GM21737 (cell line): ENCODE measurements around the gene CCR1.
"Not testable (repeated sequence)": the region's sequence is repeated elsewhere in the genome, so short reads cannot be mapped to it uniquely, and the experiment has no call there.

Source experiments
- ATAC-seq: cut with Tn5 transposase; IDR thresholded peaks from one replicate; pipeline ENCODE4 v1.9.1; 2021; ENCODE audit warnings: mild to moderate bottlenecking, moderate library complexity; ENCODE audit not compliant: unreplicated experiment

CCR1 gene

DNA sequence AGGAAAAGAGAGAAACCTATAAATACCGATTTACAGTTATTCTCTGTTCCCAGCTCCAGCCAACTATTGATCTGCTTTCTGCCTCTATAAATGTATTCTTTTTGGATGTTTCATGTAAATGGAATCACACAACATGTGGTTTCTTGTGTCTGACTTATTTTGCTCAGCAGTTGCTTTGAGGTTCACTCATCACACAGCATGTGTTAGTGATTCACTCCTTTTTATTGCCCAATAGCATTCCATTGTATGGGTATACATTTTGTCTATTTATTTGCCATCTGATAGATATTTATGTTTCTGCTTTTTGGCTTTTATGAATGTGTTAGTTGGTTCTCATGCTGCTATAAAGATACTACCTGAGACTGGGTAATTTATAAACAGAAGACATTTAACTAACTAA, 23.6 kb downstream of the CCR1 start:
- ATAC-seq: no peak

DNA sequence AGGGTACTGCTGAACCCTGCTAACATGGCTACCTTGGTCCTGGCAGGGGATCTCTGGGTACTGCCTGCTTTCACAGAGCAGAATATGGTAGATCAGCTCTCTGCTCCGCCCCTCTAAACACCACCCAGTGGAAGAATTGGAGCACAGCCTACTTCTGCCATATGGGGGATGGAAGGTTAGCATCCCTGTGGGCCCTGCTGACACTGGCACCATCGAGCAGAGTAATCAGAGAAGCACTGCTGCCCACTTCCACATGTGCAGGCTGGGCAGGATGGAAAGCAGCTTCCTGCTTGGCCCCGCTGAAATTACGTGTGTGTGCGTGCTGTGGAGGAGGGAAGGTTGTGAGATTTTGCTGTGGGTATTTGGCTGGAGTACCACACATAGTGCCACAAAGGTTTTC, 24.8 kb downstream of the CCR1 start:
- ATAC-seq: no peak

DNA sequence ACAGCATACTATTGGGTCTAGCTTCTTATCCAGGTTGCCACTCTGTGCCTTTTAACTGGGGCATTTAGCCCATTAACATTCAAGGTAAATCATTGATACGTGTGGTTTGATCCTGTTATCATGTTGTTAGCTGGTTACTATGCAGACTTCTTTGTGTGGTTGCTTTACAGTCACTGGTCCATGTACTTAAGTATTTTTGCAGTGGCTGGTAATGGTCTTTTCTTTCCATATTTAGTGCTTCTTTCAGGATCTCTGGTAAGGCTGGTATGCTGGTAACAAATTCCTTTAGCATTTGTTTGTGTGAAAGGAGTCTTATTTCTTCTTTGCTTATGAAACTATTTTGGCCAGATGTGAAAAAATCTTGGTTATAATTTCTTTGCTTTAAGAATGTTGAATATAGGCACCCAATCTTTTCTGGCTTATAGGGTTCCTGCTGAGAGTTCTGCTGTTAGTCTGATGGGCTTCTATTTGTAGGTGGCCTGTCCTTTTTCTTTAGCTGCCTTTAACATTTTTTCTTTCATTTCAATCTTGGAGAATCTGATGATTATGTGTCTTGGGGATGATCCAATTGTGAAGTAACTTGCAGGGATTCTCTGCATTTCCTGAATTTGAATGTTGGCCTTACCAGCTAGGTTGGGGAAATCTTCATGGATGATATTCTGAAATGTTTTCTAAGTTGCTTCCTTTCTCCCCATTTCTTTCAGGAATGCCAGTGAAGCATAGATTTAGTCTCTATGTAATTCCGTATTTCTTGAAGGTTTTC, 39.3 kb downstream of the CCR1 start:
- ATAC-seq: no peak

DNA sequence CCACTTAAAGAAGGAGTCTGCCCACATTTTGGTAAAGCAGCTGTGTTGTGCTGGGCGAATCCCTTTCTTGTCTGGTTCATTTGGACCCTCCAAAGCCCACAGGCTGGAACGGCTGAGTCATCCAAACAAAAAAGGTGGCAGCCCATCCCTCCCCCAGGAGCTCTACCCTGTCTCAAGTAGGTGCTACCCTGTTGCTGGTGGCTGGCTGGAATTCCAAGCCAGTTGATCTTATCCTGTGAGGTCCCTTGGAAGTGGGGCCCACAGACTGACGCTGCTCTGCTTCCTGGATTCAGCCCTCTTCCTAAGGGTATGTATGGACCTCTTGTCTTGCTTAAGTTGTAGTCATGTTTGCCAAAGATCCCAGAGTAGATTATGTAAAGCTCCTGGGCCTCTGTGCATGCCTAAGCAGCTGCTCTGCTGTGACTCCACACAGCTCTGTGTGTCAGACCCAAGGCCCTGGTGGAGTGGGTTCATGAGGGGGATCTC, 44.5 kb downstream of the CCR1 start:
- ATAC-seq: no peak

DNA sequence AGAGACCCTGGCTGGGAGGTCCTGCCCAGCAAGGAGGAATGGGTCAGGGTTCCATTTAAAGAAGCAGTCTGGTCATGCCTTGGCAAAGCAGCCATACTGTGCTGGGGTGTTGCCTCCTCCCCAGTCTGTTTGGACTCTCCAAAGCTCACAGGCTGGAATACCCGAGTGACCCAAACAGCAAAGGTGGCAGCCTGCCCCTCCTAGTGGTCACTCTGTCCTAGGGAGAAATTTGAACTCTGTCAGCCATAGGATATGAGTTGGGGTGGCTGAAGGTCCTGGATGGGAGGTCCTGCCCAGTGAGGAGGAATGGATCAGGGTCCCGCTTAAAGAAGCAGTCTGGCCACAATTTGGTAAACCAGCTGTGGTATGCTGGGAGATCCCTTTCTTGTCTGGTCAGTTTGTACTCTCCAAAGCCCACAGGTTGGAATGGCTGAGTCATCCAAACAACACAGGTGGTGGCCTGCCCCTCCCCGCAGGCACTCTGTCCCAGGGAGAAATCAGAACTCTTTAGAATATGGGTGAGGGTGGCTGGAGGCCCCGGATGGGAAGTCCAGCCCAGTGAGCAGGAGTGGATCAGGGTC, 45.0 kb downstream of the CCR1 start:
- no peak for ATAC-seq

DNA sequence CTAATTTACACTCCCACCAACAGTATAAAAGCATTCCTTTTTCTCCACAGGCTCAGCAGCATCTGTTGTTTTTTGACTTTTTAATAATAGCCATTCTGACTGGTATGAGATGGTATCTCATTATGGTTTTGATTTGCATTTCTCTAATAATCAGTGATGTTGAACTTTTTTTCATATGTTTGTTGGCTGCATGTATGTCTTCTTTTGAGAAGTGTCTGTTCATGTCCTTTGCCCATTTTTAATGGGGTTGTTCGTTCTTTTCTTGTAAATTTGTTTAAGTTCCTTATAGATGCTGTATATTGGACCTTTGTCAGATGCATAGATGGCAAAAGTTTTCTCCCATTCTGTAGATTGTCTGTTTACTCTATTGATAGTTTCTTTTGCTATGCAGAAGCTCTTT, 50.4 kb downstream of the CCR1 start:
- not testable (repeated sequence) for ATAC-seq

DNA sequence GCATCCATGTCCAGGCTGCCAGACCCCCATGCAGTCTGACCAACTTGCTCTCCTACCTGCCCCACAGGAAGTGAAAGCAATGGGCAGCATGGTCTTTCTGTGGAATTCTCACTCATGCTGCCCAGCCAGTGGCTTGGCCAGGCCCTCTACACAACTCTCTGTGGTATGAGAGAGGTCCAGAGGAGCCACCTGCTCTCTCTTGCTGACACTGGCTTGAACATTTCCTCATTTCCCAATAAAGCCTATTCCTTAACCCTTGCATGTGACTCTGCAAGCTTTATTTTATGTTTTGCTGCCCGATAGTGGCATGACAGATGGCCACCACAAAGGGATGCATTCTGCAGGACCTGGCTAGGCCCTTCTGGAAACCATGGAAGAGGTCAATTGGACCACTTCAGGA, 53.8 kb downstream of the CCR1 start:
- no peak for ATAC-seq
